Measurements from ENCODE around the gene ZNF385B.

ZNF385B gene

GRCh38 chr2:179555691-179556283 is 305.6 kb downstream of the ZNF385B start:
- DNase-seq (ENCODE audit: low read depth in 2 of 2): no peak

DNA sequence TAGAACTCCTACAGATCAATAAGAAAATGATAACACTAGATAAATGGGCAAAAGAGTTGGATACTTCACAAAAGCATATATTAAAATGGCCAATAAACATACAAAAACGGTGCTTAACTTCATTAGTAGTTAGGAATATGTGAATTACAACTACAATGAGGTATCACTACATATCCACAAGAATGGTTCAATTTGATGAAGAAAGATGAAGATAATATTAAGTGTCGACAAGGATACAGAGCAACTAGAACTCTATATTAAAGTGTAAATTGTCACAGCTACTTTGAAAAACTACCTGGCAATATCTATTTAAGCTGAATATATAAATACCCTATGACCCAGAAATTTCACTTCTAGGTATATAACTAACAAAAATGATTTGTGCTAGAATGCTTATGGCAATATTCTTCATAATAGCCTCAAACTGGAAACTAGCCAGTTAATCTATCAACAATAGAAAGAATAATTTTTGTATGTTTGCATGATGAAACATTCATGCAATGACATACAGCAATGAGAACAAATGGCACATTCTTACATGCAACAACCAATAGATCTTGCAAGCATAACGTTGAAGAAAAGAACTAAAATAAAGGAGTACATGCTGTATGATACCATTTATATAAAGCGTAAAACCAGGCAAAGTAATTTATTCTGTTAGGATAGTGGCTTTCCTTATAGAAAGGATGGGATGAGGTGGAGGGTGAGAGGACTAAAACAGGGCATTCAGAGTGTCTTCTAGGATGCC is 306.6 kb downstream of the ZNF385B start:
- DNase-seq (ENCODE audit: low read depth in 2 of 2): no peak

DNA sequence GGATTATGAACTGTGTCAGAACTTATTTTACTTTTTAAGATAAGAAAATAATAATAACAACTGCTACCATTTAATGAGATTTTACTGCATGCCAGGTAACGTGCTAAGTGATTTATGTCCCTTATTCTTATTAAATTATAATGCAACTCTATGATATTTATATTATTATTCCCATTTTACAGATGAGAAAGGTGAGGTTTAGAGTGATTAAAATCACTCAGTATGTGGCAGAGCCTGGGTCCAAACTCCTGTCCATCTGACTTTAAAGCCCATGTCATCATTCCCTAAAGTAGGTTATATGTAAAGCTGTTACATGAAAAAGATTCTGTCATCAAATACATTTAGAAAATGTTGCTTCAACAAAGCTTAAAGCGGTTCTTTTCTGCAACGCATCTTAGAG is 308.0 kb downstream of the ZNF385B start:
- DNase-seq (ENCODE audit: low read depth in 2 of 2): no peak

GRCh38 chr2:179551539-179552045 is 309.8 kb downstream of the ZNF385B start:
- DNase-seq (ENCODE audit: low read depth in 2 of 2): no peak

GRCh38 chr2:179550849-179551248 is 310.6 kb downstream of the ZNF385B start:
- no peak for DNase-seq (ENCODE audit: low read depth in 2 of 2)

- DNase-seq (ENCODE audit: low read depth in 2 of 2): no peak
Measured at GRCh38 chr2:179550214-179550613, 311.2 kb downstream of the ZNF385B start.

DNA sequence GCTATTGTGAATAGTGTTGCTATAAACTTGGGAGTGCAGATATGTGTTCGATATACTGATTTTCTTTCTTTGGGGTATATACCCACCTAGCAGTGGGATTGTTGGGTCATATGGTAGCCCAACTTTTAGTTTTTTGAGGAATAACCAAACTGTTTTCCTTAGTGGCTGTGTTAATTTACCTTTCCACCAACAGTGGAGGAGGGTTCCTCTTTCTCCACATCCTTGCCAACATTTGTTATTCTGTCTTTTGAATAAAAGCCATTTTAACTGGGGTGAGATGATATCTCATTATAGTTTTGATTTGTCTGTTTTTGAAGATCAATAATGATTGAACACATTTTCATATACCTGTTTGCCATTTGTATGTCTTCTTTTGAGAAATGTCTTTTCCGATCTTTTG is 314.8 kb downstream of the ZNF385B start:
- DNase-seq (ENCODE audit: low read depth in 2 of 2): no peak

DNA sequence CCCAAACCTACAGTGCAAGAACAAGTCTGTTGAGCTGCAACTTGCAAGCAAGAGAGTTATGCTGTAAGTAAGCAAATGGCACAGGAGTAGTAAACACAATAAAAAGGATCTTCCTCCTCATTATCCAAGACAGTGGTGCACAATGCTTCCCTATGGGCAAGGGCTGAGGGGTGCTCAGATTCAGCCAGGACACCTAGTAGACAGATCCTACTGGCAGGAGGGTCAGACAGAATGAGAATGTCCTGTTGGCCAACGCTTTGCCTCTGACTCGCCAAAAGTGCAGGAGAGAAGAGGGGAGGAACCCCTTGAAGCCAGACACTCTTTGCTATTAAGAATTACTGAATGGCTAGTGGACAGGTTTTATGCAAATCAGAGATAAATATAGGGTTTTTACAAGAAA is 316.4 kb downstream of the ZNF385B start:
- DNase-seq (ENCODE audit: low read depth in 2 of 2): no peak

DNA sequence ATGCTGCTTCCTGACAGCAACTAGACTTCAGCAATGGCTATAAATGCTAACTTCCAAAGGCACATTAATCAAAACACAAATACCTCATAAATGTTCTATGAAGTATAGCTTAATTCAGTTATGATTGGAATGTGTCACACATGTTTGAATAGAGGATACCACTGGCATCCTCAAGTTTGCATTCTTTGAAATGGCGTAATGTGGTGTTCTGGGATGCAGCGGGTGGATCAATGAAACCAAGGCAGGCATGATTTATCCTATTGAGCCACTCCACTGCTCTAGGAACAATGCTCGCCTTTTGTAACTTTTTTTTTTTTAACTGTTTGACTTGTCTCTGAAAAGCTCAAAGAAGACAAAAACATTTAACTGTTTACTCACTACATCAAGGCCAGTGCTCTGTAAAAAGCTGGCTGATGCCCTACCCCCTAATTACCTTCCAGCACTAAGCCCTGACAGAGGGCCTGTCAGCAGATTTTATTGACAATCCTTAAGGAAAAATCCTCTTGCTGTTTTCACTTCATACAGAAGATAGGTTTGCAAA is 318.0 kb downstream of the ZNF385B start:
- no peak for DNase-seq (ENCODE audit: low read depth in 2 of 2)

- DNase-seq (ENCODE audit: low read depth in 2 of 2): no peak
Measured at GRCh38 chr2:179541586-179541985, 319.8 kb downstream of the ZNF385B start.

DNA sequence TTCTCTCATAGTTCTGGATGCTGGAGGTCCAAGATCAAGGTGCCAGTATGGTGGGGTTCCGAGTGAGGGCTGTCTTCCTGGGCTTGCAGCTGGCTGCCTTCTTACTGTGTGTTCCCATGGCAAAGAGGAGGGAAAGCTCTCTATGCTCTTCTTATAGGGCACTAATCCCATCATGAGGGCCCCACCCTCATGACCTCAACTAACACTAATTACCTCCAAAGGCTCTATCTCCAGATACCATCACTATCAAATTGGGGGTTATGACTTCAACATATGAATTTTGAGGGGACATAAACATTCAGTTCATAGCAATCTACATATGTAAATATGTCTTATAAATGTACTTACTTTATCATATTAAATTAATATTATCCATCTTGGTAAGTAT is 322.3 kb downstream of the ZNF385B start:
- no peak for DNase-seq (ENCODE audit: low read depth in 2 of 2)

DNA sequence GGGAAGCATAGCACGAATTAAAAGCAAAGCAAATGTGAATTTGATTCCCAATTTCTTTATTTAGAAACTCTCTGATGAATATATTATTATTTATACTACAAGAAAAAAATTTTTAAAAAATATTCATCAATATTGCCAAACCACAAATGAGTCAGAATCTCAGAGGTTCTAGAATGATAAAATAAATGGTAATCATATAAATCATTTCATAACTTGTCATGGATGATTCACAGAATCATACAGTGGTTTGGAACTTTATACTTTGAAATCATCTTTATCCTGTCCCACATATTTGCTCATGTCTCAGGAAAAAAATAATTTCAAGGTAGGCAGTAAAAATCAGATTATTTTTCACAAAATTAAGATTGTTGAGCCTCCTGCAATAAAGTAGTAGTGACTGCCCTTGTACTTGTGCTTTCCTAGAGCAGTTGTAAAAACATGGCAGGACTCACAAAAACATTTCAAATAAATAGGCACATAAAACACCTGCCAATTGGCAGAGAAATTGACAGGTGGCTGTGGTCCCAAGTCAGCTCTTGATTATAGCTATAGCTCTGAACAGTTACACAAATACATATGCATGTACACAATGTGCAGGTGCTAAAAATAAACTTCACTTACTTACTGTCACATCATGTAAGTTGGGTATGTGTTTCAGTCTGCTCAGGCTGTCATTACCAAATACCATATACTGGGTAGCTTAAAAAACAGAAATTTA is 322.8 kb downstream of the ZNF385B start:
- DNase-seq (ENCODE audit: low read depth in 2 of 2): no peak

DNA sequence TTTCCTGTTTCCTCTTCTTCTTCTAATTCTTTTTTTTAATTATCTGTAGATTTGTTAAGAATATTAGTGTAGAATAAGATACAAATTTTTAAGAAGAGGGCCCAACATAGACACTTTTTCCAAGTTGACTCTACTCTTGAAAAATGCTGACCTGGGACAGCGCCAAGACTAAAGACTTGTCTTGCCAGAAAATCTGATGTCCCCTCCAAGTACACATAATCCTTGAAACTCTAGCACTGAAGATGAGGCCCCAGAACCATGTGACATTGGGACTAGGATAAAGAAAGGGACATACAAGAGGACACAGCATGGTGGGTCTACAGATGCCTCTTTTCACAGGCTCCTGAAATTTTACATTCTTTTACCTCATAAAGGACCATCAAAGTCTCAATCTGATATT is 325.2 kb downstream of the ZNF385B start:
- DNase-seq (ENCODE audit: low read depth in 2 of 2): no peak

- no peak for DNase-seq (ENCODE audit: low read depth in 2 of 2)
Measured at GRCh38 chr2:179533875-179534274, 327.5 kb downstream of the ZNF385B start.

DNA sequence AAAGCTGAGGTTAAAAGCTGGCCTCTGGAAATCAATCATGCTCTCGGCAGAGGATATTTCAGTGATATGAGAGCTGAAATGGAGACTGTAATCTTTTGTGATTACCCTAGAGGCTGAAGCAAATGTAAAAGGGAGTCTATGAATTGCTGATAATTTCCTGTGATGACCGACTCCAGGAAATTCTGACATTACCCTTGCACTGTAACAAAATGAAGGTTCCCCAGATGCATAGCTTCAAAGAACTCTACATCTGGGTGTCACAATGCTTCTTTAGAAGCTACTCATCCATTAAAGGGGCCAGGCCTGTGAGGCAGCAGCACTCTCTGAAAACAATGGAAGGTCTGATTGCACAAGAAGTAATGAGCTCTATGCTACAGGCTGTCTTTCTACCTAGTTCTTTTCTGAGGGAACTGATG is 328.5 kb downstream of the ZNF385B start:
- DNase-seq (ENCODE audit: low read depth in 2 of 2): no peak

- no peak for DNase-seq (ENCODE audit: low read depth in 2 of 2)
Measured at GRCh38 chr2:179528576-179529069, 332.8 kb downstream of the ZNF385B start.

- no peak for DNase-seq (ENCODE audit: low read depth in 2 of 2)
Measured at GRCh38 chr2:179525340-179525739, 336.1 kb downstream of the ZNF385B start.

- DNase-seq (ENCODE audit: low read depth in 2 of 2): no peak
Measured at GRCh38 chr2:179524809-179525339, 336.5 kb downstream of the ZNF385B start.

- DNase-seq (ENCODE audit: low read depth in 2 of 2): no peak
Measured at GRCh38 chr2:179521944-179522343, 339.5 kb downstream of the ZNF385B start.

DNA sequence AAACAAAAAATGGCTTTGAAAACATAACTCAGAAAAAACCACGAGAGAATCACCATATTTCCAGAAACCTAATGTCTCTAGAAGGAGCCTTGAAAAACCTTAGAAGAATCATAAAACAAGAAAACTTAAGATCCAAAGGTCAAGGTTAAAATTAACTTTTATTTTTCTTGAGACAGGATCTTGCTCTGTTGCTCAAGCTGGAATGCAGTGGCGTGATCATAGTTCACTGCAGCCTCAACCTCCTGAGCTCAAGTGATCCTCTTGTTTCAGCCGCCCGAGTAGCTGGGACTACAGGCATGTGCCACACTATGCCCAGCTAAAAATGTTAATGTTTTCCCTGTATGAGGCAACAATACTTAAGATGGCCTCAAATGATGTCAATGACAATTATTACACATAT is 342.6 kb downstream of the ZNF385B start:
- DNase-seq (ENCODE audit: low read depth in 2 of 2): no peak

- no peak for DNase-seq (ENCODE audit: low read depth in 2 of 2)
Measured at GRCh38 chr2:179513181-179513580, 348.2 kb downstream of the ZNF385B start.

Measured in stimulated activated CD8-positive, alpha-beta memory T cell treated with anti-CD3 and anti-CD28 coated beads, Interleukin-15, amount 100 ng/mL, for 4 hours (primary cell).